ENCODE data around the gene VPS54.

DNA sequence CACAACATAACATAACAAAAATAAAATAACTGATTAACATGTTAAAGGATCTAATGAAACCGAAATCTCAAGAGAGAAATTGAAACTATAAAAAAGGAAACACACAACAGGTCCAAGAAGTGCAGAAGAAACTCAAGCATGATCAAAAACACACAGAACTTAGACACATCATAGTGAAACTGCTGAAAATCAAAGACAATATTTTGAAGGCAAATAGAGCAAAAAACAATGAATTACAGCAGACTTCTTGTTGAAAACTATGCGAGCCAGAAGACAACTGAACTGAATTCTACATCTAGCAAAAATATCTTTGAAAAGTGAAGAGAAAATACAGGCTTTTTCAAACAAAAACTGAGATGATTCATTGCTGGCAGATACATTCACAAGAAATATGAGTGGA is 116.2 kb downstream of the VPS54 start:
- TF ChIP-seq, protein P1, sequence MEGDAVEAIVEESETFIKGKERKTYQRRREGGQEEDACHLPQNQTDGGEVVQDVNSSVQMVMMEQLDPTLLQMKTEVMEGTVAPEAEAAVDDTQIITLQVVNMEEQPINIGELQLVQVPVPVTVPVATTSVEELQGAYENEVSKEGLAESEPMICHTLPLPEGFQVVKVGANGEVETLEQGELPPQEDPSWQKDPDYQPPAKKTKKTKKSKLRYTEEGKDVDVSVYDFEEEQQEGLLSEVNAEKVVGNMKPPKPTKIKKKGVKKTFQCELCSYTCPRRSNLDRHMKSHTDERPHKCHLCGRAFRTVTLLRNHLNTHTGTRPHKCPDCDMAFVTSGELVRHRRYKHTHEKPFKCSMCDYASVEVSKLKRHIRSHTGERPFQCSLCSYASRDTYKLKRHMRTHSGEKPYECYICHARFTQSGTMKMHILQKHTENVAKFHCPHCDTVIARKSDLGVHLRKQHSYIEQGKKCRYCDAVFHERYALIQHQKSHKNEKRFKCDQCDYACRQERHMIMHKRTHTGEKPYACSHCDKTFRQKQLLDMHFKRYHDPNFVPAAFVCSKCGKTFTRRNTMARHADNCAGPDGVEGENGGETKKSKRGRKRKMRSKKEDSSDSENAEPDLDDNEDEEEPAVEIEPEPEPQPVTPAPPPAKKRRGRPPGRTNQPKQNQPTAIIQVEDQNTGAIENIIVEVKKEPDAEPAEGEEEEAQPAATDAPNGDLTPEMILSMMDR (IDR thresholded peaks at IDR 0.05; ENCODE audit: insufficient read depth, low read depth, low read length): no peak
- no peak for TF ChIP-seq EZH2 (IDR thresholded peaks at IDR 0.05; ENCODE audit: insufficient read depth, low read length)

Measured in astrocyte (in vitro differentiated cells and primary cell).